Hematopoietic multipotent progenitor cell treated with erythropoietin and hydrocortisone succinate and interleukin-3 and kit ligand, for 4 days (in vitro differentiated cells): Measurements from ENCODE around the gene THSD4.
"Not testable (repeated sequence)": the region's sequence is repeated elsewhere in the genome, so short reads cannot be mapped to it uniquely, and the experiment has no call there.

Experiments used
- DNase-seq: peaks from one replicate; pipeline ENCODE4 v3.0.0-alpha.2; 2015

The THSD4 gene

GRCh38 chr15:71301958-71302621, 186.8 kb downstream of the THSD4 start:
- no peak for DNase-seq

GRCh38 chr15:71302861-71303410, 187.7 kb downstream of the THSD4 start:
- DNase-seq: no peak

- no peak for DNase-seq
Measured at GRCh38 chr15:71303977-71304376, 188.7 kb downstream of the THSD4 start.

GRCh38 chr15:71304681-71305080, 189.4 kb downstream of the THSD4 start:
- no peak for DNase-seq

GRCh38 chr15:71306538-71306937, 191.3 kb downstream of the THSD4 start:
- no peak for DNase-seq

GRCh38 chr15:71312194-71312708, 197.0 kb downstream of the THSD4 start:
- DNase-seq: no peak

GRCh38 chr15:71312731-71313460, 197.6 kb downstream of the THSD4 start:
- DNase-seq: no peak

- no peak for DNase-seq
Measured at GRCh38 chr15:71313806-71314205, 198.5 kb downstream of the THSD4 start.

GRCh38 chr15:71314956-71315537, 199.8 kb downstream of the THSD4 start:
- DNase-seq: no peak

GRCh38 chr15:71316911-71317310, 201.6 kb downstream of the THSD4 start:
- no peak for DNase-seq

GRCh38 chr15:71319424-71319823, 204.2 kb downstream of the THSD4 start:
- DNase-seq: not testable (repeated sequence)

GRCh38 chr15:71319935-71320334, 204.7 kb downstream of the THSD4 start:
- no peak for DNase-seq

- DNase-seq: no peak
Measured at GRCh38 chr15:71323082-71323481, 207.8 kb downstream of the THSD4 start.

GRCh38 chr15:71323584-71323983, 208.3 kb downstream of the THSD4 start:
- no peak for DNase-seq

GRCh38 chr15:71325481-71325880, 210.2 kb downstream of the THSD4 start:
- DNase-seq: no peak

- no peak for DNase-seq
Measured at GRCh38 chr15:71328453-71328852, 213.2 kb downstream of the THSD4 start.

- DNase-seq: no peak
Measured at GRCh38 chr15:71329041-71329440, 213.8 kb downstream of the THSD4 start.

- DNase-seq: no peak
Measured at GRCh38 chr15:71329497-71330260, 214.4 kb downstream of the THSD4 start.

GRCh38 chr15:71330638-71331162, 215.4 kb downstream of the THSD4 start:
- no peak for DNase-seq

- DNase-seq: no peak
Measured at GRCh38 chr15:71331173-71331572, 215.9 kb downstream of the THSD4 start.

- DNase-seq: no peak
Measured at GRCh38 chr15:71332431-71333004, 217.2 kb downstream of the THSD4 start.

- DNase-seq: no peak
Measured at GRCh38 chr15:71333136-71333700, 217.9 kb downstream of the THSD4 start.
